Measurements from ENCODE around the gene E2F8. TPM values are rescaled to one million over a fixed set of nuclear protein-coding genes. Genes with fewer than 3 reads are reported as not detected.

E2F8 gene
- total and polyA plus RNA-seq, 5 experiments from 2014 or later = not detected

- H3K4me3 Mint-ChIP-seq = no peak overlapping the region
- DNase-seq (no peak), ATAC-seq (no peak)
- no peaks in the 10 kb centered on the region for H3K9me3 Mint-ChIP-seq
- H3K27ac Mint-ChIP-seq = no peak overlapping the region
- POLR2A ChIA-PET = no interaction called here
- peaks cover 0 to 17% (median 0%) of the 10 kb centered on the region in 5 donors for H3K27me3 Mint-ChIP-seq
- H3K4me1 Mint-ChIP-seq = no peaks in the 10 kb centered on the region
- H3K36me3 Mint-ChIP-seq = no peaks in the 10 kb centered on the region
Observed at GRCh38 chr11:19228968-19229367, 11.8 kb downstream of the E2F8 start.

DNA sequence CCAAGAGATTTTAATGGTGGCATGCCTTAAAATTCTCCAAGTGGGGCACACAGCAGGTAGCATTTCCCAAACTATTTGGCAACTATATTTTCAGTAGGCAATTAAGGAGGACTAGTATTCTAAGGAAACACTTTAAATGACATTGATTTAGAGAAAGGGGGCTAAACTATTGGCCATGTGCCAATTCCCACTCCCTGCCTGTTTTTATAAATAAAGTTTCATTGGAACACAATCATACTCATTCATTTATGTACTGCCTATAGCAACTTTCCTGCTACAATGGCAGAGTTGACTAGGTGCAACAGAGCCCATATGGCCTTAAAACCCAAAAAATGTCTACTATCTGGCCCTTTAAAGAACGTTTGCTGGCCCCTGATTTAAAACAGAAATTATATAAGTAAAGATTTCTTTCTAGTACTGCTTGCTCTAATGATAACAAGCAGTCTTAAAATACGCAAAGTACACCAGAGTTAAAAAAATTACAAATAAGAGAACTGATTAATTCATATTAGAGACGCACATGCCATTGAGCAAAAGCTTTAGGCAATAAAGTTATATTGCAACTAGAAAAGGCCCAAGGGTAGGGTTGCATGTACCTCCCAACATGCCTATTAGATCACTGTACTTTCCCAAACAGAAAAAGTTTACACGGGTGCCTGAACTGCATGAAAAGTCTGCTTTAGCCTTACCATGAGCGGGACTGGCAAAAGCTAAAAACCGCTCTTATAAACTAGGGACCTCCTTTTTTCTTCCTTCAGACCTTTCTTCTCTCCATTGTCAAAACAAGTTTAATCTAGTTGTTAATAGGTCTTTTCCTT lies 14.2 kb downstream of the E2F8 start:
- POLR2A ChIA-PET = no interaction called here
- H3K9me3 Mint-ChIP-seq = peaks cover 0 to 4% (median 0%) of the 10 kb centered on the region in 9 donors
- H3K4me3 Mint-ChIP-seq = no peak overlapping the region
- no peak for ATAC-seq
- no peaks in the 10 kb centered on the region for H3K4me1 Mint-ChIP-seq
- no peak for DNase-seq
- H3K27ac Mint-ChIP-seq = no peak overlapping the region
- peaks cover 0 to 16% (median 0%) of the 10 kb centered on the region in 5 donors for H3K27me3 Mint-ChIP-seq
- H3K36me3 Mint-ChIP-seq = no peaks in the 10 kb centered on the region

DNA sequence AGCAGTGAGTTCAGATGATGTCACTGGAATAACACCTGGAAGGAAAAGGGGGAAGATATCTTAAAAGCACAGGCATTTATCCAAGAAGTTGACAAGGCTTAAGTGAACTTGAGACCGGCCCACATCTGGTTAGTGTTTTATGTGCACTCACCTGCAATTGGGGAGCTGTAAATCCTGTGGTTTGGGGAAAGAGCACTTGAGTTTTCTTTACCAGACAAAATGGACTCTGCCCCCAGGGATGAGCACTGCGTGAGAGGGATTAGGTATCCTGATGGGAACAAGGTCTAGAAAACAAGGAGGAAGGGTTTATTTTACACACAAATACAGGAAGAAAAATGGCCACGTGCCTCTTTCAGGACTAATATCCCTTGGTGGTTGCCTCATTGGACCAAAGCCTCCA lies 15.2 kb downstream of the E2F8 start:
- H3K4me3 Mint-ChIP-seq = no peak overlapping the region
- POLR2A ChIA-PET = no interaction called here
- no peak for ATAC-seq
- H3K4me1 Mint-ChIP-seq = no peaks in the 10 kb centered on the region
- H3K27me3 Mint-ChIP-seq = peaks cover 0 to 14% (median 0%) of the 10 kb centered on the region in 5 donors
- H3K9me3 Mint-ChIP-seq = peaks cover 0 to 4% (median 0%) of the 10 kb centered on the region in 9 donors
- H3K36me3 Mint-ChIP-seq = no peaks in the 10 kb centered on the region
- no peak for DNase-seq
- H3K27ac Mint-ChIP-seq = no peak overlapping the region

GRCh38 chr11:19225123-19225522 lies 15.6 kb downstream of the E2F8 start:
- no peaks in the 10 kb centered on the region for H3K36me3 Mint-ChIP-seq
- POLR2A ChIA-PET = no interaction called here
- H3K27me3 Mint-ChIP-seq = peaks cover 0 to 14% (median 0%) of the 10 kb centered on the region in 5 donors
- H3K9me3 Mint-ChIP-seq = peaks cover 0 to 4% (median 0%) of the 10 kb centered on the region in 9 donors
- DNase-seq (no peak), ATAC-seq (no peak)
- no peaks in the 10 kb centered on the region for H3K4me1 Mint-ChIP-seq
- H3K27ac Mint-ChIP-seq = no peak overlapping the region
- H3K4me3 Mint-ChIP-seq = no peak overlapping the region

- Mint-ChIP-seq H3K4me1 (no peaks in the 10 kb centered on the region), H3K27me3 (peaks cover 0 to 14% (median 2%) of the 10 kb centered on the region in 5 donors), H3K27ac (no peak overlapping the region), H3K36me3 (no peaks in the 10 kb centered on the region), H3K4me3 (no peak overlapping the region), H3K9me3 (peaks cover 0 to 4% (median 0%) of the 10 kb centered on the region in 9 donors)
- ATAC-seq (no peak), DNase-seq (no peak)
- POLR2A ChIA-PET = no interaction called here
Observed at GRCh38 chr11:19220903-19221724, 19.6 kb downstream of the E2F8 start.

- Mint-ChIP-seq H3K9me3 (peaks cover 0 to 4% (median 0%) of the 10 kb centered on the region in 9 donors), H3K27ac (no peak overlapping the region), H3K36me3 (no peaks in the 10 kb centered on the region), H3K4me1 (no peaks in the 10 kb centered on the region), H3K27me3 (peaks cover 7 to 12% (median 8%) of the 10 kb centered on the region in 5 donors), H3K4me3 (no peak overlapping the region)
- POLR2A ChIA-PET = no interaction called here
- no peak for DNase-seq
- no peak for ATAC-seq
Observed at GRCh38 chr11:19218786-19219460, 21.8 kb downstream of the E2F8 start.

- no peaks in the 10 kb centered on the region for H3K36me3 Mint-ChIP-seq
- H3K9me3 Mint-ChIP-seq = peaks cover 0 to 4% (median 0%) of the 10 kb centered on the region in 9 donors
- POLR2A ChIA-PET = no interaction called here
- H3K27ac Mint-ChIP-seq = no peak overlapping the region
- no peak overlapping the region for H3K4me3 Mint-ChIP-seq
- H3K27me3 Mint-ChIP-seq = peaks cover 8 to 16% (median 11%) of the 10 kb centered on the region in 5 donors
- H3K4me1 Mint-ChIP-seq = no peaks in the 10 kb centered on the region
- no peak for ATAC-seq
- no peak for DNase-seq
Observed at GRCh38 chr11:19218216-19218615, 22.5 kb downstream of the E2F8 start.

DNA sequence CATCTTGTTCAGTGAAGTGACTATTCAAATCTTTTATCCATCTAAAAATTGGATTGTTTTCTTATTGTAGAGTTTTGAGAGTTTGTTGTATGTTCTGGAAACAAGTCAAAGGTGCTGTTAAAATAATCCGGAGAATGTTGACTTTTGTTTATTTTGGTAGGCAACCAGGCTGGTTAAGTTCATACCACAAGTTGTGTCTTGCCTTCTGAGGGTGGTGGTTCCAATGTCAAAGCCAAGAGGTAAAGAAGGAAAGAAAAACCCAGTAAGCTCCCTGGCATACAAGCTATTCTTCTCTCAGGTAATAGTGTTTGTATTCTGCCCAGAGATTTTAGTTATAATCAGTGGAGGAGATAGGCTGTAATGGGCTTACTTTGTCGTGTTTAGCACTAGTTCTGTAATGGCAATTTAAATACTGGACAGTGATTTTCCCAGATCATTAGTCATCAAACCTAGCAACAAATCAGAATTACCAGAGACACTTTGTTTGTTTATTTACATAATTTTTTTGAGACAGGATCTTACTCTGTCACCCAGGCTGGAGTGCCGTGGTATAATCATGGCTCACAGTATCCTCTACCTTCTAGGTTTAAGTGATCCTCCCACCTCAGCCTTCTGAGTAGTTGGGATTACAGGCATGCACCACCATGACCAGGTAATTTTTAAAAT lies 23.9 kb downstream of the E2F8 start:
- peaks cover 5 to 22% (median 18%) of the 10 kb centered on the region in 5 donors for H3K27me3 Mint-ChIP-seq
- POLR2A ChIA-PET = no interaction called here
- DNase-seq = no peak
- H3K27ac Mint-ChIP-seq = no peak overlapping the region
- H3K36me3 Mint-ChIP-seq = no peaks in the 10 kb centered on the region
- H3K9me3 Mint-ChIP-seq = no peaks in the 10 kb centered on the region
- no peaks in the 10 kb centered on the region for H3K4me1 Mint-ChIP-seq
- no peak for ATAC-seq
- H3K4me3 Mint-ChIP-seq = no peak overlapping the region

DNA sequence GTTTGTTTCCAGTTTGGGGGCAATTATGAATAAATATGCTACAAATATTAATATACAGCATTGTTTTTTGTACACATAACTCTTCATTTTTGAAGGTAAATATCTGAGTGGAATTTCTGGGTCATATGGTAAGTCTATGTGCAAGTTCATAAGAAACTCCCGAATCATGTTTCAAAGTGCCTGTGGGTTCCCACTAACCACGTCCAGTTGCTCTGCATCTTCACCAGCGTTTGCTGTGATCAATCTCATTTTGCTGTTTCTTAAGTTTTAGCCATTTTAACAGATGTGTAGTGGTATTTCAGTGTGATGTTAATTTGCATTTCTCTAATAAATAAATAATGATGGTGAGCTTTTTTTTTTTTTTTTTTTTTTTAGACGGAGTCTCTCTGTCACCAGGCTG lies 24.7 kb downstream of the E2F8 start:
- no peak overlapping the region for H3K27ac Mint-ChIP-seq
- H3K27me3 Mint-ChIP-seq = peaks cover 7 to 22% (median 19%) of the 10 kb centered on the region in 5 donors
- POLR2A ChIA-PET = no interaction called here
- H3K4me1 Mint-ChIP-seq = no peaks in the 10 kb centered on the region
- H3K9me3 Mint-ChIP-seq = no peaks in the 10 kb centered on the region
- no peak overlapping the region for H3K4me3 Mint-ChIP-seq
- ATAC-seq (no peak), DNase-seq (no peak)
- no peaks in the 10 kb centered on the region for H3K36me3 Mint-ChIP-seq

DNA sequence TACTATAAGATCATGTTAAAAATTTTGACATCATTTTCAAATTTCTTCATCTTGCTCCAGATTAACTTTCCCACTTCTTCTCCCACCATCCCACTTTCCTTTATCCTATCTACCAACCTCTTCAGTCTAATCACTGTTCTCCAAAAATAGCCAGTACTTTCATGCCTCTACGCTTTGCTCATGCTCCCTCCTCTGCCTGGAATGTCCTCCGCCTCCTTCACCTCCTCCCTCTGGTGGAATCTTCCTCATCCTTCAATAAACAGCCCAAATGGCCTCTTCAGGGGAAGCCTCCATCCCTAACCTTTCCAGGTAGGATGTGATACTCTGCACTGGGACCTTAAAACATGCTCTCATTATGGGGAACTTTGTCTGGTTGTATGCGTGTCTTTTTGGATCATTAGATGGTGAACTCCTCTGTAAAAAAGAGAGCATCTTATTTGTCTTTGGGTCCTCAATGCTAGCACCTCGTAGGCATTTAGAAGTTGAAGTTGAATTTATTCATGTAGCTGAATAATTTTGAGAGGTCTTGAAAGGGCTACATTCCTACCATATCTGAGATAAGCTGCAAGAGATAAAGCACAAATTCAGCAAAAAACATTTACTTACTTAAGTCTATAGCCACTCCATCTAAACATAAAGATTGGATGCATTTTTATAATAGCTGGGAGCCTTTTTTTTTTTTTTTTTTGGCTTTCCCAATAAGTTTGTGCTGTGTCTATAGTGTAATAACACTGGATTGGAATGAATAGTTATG lies 31.0 kb downstream of the E2F8 start:
- Mint-ChIP-seq H3K27me3 (peaks cover 14 to 28% (median 18%) of the 10 kb centered on the region in 5 donors), H3K4me1 (no peaks in the 10 kb centered on the region), H3K36me3 (no peaks in the 10 kb centered on the region), H3K27ac (no peak overlapping the region), H3K4me3 (no peak overlapping the region), H3K9me3 (no peaks in the 10 kb centered on the region)
- ATAC-seq = no peak
- POLR2A ChIA-PET = no interaction called here
- no peak for DNase-seq

- H3K27ac Mint-ChIP-seq = no peak overlapping the region
- no peaks in the 10 kb centered on the region for H3K36me3 Mint-ChIP-seq
- H3K9me3 Mint-ChIP-seq = no peaks in the 10 kb centered on the region
- POLR2A ChIA-PET = no interaction called here
- H3K27me3 Mint-ChIP-seq = peaks cover 11 to 21% (median 18%) of the 10 kb centered on the region in 5 donors
- DNase-seq = no peak
- no peaks in the 10 kb centered on the region for H3K4me1 Mint-ChIP-seq
- ATAC-seq = no peak
- no peak overlapping the region for H3K4me3 Mint-ChIP-seq
Observed at GRCh38 chr11:19208959-19209546, 31.7 kb downstream of the E2F8 start.

DNA sequence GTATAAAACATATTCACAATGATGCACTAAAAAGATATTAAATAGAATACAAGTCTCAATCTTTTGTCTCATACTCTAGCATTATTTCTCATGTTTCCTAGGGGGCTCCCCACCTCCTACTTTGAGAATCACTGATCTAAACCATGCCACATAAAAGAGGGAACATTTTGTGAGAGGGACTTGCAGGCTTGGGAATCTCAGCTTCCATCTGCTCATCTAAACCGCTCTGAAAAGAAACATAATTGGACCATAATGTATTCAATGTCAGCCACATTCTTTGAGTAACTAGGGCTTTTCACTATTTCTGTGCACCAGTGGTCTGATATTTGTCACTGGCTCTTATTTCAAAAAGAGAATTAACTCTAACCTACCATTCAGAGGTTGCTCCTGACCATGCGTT lies 32.6 kb downstream of the E2F8 start:
- no peak overlapping the region for H3K4me3 Mint-ChIP-seq
- peaks cover 11 to 17% (median 15%) of the 10 kb centered on the region in 5 donors for H3K27me3 Mint-ChIP-seq
- H3K4me1 Mint-ChIP-seq = no peaks in the 10 kb centered on the region
- DNase-seq (no peak), ATAC-seq (no peak)
- H3K36me3 Mint-ChIP-seq = no peaks in the 10 kb centered on the region
- H3K27ac Mint-ChIP-seq = no peak overlapping the region
- no peaks in the 10 kb centered on the region for H3K9me3 Mint-ChIP-seq
- POLR2A ChIA-PET = no interaction called here

Data from naive thymus-derived CD8-positive, alpha-beta T cell (primary cell).